ENCODE measurements around the gene TUBAL3. TPM values are rescaled to one million over a fixed set of nuclear protein-coding genes. Genes with fewer than 3 reads are reported as not detected.
"Not testable (repeated sequence)": the region's sequence is repeated elsewhere in the genome, so short reads cannot be mapped to it uniquely, and the experiment has no call there.

The TUBAL3 gene
- polyA plus RNA-seq, 1 of the 3 experiments (the other 2 are of a cell fraction): not detected

DNA sequence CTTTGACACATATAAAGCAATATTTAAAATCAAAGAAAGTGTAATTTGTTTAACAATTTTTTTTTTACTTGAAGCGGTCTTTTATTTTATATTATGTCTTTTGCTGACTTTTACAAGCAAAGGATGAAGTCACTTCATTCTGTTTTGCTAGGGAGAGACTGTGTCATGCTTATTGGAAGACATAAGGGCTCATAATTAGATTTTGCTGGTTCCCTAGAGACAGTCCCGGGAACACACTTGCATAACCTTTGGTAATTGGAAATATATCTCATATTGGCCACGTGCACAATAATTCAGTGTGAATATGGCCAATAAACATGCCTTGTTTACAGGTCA, 7.3 kb upstream of the TUBAL3 start:
- no peaks in the 10 kb centered on the region for H3K27me3 ChIP-seq (ENCODE audit: insufficient read depth)
- H2AFZ ChIP-seq (ENCODE audit: low read depth): peak overlapping the region; percentile 94; the same call in 1 of the 2 replicates
- H3K27ac ChIP-seq (ENCODE audit: low read depth in 2 of 2, low read length in 1 of 2): peak overlapping the region in 1 of 2 experiments; percentile 62; a peak in 2 of 4 replicates
- no peaks in the 10 kb centered on the region for H3K9me3 ChIP-seq
- WGBS (ENCODE audit: low lambda C conversion rate): 12% methylated on average over 3 of the region's 3 CpGs
- DNase-seq: peak; percentile 14
- TF ChIP-seq MEF2A (IDR thresholded peaks at IDR 0.05; ENCODE audit: borderline replicate concordance, low read depth) (no peak), RFX5 (IDR thresholded peaks at IDR 0.05; ENCODE audit: low read length) (no peak), GABPA (IDR thresholded peaks at IDR 0.05; ENCODE audit: low read depth) (no peak), FOXJ3 (CRISPR knock-in tag; IDR thresholded peaks at IDR 0.05) (no peak), FOSL2 (IDR thresholded peaks at IDR 0.05; ENCODE audit: borderline replicate concordance, low read depth) (no peak), RXRA (IDR thresholded peaks at IDR 0.05; ENCODE audit: borderline replicate concordance, low read depth) (no peak), POLR2AphosphoS5 (IDR thresholded peaks at IDR 0.05; ENCODE audit: low read depth, low read length) (no peak), SMC3 (IDR thresholded peaks at IDR 0.05; ENCODE audit: low read depth, low read length) (no peak), MXI1 (IDR thresholded peaks at IDR 0.05; ENCODE audit: low read depth, low read length) (no peak), CHD2 (IDR thresholded peaks at IDR 0.05; ENCODE audit: low read length, partially characterized antibody) (no peak), EZH2phosphoT487 (IDR thresholded peaks at IDR 0.05; ENCODE audit: borderline replicate concordance, low read depth) (no peak), FOXM1 (IDR thresholded peaks at IDR 0.05; ENCODE audit: low read depth) (no peak), TAF1 (IDR thresholded peaks at IDR 0.05; ENCODE audit: borderline replicate concordance, low read depth, low read length) (no peak), NRF1 (IDR thresholded peaks at IDR 0.05; ENCODE audit: low read depth, low read length) (no peak), EP300 (IDR thresholded peaks at IDR 0.05; ENCODE audit: borderline replicate concordance in 1 of 2, low read depth in 1 of 2, low read length in 1 of 2) (no peak), ELF1 (IDR thresholded peaks at IDR 0.05) (no peak)
- TF ChIP-seq, protein P1, sequence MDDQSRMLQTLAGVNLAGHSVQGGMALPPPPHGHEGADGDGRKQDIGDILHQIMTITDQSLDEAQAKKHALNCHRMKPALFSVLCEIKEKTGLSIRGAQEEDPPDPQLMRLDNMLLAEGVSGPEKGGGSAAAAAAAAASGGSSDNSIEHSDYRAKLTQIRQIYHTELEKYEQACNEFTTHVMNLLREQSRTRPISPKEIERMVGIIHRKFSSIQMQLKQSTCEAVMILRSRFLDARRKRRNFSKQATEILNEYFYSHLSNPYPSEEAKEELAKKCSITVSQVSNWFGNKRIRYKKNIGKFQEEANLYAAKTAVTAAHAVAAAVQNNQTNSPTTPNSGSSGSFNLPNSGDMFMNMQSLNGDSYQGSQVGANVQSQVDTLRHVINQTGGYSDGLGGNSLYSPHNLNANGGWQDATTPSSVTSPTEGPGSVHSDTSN (IDR thresholded peaks at IDR 0.05): no peak
- TF ChIP-seq, protein P2, sequence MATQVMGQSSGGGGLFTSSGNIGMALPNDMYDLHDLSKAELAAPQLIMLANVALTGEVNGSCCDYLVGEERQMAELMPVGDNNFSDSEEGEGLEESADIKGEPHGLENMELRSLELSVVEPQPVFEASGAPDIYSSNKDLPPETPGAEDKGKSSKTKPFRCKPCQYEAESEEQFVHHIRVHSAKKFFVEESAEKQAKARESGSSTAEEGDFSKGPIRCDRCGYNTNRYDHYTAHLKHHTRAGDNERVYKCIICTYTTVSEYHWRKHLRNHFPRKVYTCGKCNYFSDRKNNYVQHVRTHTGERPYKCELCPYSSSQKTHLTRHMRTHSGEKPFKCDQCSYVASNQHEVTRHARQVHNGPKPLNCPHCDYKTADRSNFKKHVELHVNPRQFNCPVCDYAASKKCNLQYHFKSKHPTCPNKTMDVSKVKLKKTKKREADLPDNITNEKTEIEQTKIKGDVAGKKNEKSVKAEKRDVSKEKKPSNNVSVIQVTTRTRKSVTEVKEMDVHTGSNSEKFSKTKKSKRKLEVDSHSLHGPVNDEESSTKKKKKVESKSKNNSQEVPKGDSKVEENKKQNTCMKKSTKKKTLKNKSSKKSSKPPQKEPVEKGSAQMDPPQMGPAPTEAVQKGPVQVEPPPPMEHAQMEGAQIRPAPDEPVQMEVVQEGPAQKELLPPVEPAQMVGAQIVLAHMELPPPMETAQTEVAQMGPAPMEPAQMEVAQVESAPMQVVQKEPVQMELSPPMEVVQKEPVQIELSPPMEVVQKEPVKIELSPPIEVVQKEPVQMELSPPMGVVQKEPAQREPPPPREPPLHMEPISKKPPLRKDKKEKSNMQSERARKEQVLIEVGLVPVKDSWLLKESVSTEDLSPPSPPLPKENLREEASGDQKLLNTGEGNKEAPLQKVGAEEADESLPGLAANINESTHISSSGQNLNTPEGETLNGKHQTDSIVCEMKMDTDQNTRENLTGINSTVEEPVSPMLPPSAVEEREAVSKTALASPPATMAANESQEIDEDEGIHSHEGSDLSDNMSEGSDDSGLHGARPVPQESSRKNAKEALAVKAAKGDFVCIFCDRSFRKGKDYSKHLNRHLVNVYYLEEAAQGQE (IDR thresholded peaks at IDR 0.05; ENCODE audit: low read depth, low read length): no peak
- TF ChIP-seq, protein P3, sequence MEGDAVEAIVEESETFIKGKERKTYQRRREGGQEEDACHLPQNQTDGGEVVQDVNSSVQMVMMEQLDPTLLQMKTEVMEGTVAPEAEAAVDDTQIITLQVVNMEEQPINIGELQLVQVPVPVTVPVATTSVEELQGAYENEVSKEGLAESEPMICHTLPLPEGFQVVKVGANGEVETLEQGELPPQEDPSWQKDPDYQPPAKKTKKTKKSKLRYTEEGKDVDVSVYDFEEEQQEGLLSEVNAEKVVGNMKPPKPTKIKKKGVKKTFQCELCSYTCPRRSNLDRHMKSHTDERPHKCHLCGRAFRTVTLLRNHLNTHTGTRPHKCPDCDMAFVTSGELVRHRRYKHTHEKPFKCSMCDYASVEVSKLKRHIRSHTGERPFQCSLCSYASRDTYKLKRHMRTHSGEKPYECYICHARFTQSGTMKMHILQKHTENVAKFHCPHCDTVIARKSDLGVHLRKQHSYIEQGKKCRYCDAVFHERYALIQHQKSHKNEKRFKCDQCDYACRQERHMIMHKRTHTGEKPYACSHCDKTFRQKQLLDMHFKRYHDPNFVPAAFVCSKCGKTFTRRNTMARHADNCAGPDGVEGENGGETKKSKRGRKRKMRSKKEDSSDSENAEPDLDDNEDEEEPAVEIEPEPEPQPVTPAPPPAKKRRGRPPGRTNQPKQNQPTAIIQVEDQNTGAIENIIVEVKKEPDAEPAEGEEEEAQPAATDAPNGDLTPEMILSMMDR (IDR thresholded peaks at IDR 0.05): no peak
- TF ChIP-seq, protein P4, sequence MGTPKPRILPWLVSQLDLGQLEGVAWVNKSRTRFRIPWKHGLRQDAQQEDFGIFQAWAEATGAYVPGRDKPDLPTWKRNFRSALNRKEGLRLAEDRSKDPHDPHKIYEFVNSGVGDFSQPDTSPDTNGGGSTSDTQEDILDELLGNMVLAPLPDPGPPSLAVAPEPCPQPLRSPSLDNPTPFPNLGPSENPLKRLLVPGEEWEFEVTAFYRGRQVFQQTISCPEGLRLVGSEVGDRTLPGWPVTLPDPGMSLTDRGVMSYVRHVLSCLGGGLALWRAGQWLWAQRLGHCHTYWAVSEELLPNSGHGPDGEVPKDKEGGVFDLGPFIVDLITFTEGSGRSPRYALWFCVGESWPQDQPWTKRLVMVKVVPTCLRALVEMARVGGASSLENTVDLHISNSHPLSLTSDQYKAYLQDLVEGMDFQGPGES (IDR thresholded peaks at IDR 0.05; ENCODE audit: low read depth, low read length): no peak
- H3K79me2 ChIP-seq (ENCODE audit: insufficient read depth): peaks cover 40% of the 10 kb centered on the region
- H3K4me1 ChIP-seq (ENCODE audit: control insufficient read depth in 1 of 2, insufficient read depth in 2 of 2, low read depth in 1 of 2, low read length in 1 of 2): peaks cover 0 to 3% of the 10 kb centered on the region in 2 experiments; a peak in 1 of 4 replicates
- POLR2A ChIA-PET: no interaction called here
- CTCF ChIA-PET: interaction anchor here (1.0 to 1.4 kb wide), 3 partner anchors 11 to 597 kb away, joined by 3 to 4 read pairs (median 4); no protein-coding TSS in a partner anchor
- H3K4me3 ChIP-seq (ENCODE audit: low read depth in 2 of 2, low read length in 1 of 2): peak overlapping the region; percentile 69 to 87
- H3K4me2 ChIP-seq: peak overlapping the region; percentile 81
- peak overlapping the region; percentile 75; the same call in 1 of the 2 replicates for H3K9ac ChIP-seq
- no peaks in the 10 kb centered on the region for H3F3A ChIP-seq (replicated peaks; ENCODE audit: insufficient read depth)
- no peaks in the 10 kb centered on the region for H3K9me2 ChIP-seq
- no peaks in the 10 kb centered on the region for H4K20me1 ChIP-seq (ENCODE audit: insufficient read depth)
- H3K36me3 ChIP-seq (replicated peaks in 1 of 2; ENCODE audit: control insufficient read depth in 1 of 2, insufficient read depth in 2 of 2, low read length in 1 of 2): no peaks in the 10 kb centered on the region

DNA sequence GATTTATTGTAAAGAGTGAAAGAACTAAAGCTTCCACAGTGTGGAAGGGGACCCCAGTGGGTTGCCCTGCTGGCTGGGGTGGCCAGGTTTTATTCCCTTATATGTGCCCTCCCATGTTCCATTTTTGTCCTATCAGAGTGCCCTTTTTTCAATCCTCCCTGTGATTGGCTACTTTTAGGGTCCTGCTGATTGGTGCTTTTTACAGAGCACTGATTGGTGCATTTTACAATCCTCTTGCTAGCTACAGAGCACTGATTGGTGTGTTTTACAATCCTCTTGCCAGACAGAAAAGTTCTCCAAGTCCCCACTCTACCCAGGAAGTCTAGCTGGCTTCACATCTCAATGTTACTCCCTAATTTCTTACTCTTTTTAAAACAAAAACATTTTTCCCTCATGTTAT, 6.2 kb upstream of the TUBAL3 start:
- H3K9me2 ChIP-seq; H3K4me3 ChIP-seq (ENCODE audit: low read depth in 2 of 2, low read length in 1 of 2); H2AFZ ChIP-seq (ENCODE audit: low read depth); POLR2A ChIA-PET; H3K27me3 ChIP-seq (ENCODE audit: insufficient read depth); H4K20me1 ChIP-seq (ENCODE audit: insufficient read depth); H3K4me1 ChIP-seq (ENCODE audit: control insufficient read depth in 1 of 2, insufficient read depth in 2 of 2, low read depth in 1 of 2, low read length in 1 of 2); H3F3A ChIP-seq (replicated peaks; ENCODE audit: insufficient read depth); H3K9ac ChIP-seq; H3K4me2 ChIP-seq; H3K27ac ChIP-seq (ENCODE audit: low read depth in 2 of 2, low read length in 1 of 2); H3K9me3 ChIP-seq; H3K36me3 ChIP-seq (replicated peaks in 1 of 2; ENCODE audit: control insufficient read depth in 1 of 2, insufficient read depth in 2 of 2, low read length in 1 of 2); DNase-seq: not testable (repeated sequence)
- H3K79me2 ChIP-seq (ENCODE audit: insufficient read depth): peaks cover 29% of the 10 kb centered on the region
- CTCF ChIA-PET: interaction anchor here (1.0 kb wide), 1 partner anchor 596 kb away, joined by 4 read pairs; no protein-coding TSS in a partner anchor

Measured in SK-N-SH (cell line).